A204.1 (cell line): ENCODE measurements around the gene ASPDH.

Source experiments
- FAIRE-seq: peaks from 2 replicates; lab custom pipeline; 2012; peaks lifted over from hg19 to GRCh38; lab: Jason Lieb, UNC

Gene ASPDH

DNA sequence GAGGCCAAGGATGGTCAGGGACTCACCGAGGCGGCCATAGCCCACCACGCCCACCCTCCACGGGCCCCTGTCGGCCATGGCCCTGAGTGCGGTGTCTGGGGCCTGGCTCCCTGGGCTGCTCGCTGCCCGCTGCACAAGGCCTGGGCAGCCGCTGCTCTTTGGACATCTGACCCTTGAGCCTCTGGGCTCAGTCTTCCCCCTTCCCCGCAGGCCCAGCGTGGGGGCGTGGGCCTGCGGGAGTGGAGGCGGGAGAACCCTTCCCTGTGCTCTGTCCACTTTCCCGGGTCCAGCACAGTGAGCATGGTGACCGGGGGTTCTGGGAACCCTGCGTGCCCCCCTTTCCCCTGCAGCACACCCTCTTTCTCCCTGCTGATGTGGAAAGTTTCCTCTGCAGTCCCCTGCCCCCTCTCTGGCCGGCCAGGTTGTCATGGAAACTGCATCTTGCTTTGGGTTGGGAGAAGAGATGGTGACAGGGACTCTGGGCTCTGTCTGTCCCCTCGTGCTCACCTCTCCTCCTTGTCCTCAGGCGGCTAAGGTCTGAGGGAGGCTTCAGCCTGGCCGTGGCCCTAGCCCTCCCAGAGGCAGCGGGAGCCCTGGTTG is at the start of gene ASPDH:
Gene ASPDH, minus strand, starts transcription at position 168 of the 600 bp plus-strand sequence. Its CDS starts 90 bp downstream, at position 78.
- no peak for FAIRE-seq

DNA sequence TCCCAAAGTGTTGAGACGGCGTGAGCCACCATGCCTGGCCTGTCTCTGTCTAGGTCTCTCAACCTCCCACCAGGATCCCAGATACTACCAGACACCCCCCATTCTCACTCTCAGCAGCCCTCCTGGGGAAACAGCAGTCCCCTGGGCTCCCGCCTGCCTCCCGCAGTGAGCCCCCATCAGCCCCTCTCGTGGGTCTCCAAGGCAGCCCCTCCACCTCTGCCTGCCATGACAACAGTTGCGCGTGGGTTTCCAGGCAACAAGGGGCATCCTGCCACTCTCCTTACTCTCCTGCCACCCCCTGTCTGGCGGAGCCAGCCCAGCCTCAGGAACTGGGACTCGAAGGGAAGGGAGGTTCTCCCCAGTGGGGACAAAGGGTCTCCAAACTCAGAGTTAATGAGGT is 49.3 kb upstream of the ASPDH start:
- FAIRE-seq = no peak

DNA sequence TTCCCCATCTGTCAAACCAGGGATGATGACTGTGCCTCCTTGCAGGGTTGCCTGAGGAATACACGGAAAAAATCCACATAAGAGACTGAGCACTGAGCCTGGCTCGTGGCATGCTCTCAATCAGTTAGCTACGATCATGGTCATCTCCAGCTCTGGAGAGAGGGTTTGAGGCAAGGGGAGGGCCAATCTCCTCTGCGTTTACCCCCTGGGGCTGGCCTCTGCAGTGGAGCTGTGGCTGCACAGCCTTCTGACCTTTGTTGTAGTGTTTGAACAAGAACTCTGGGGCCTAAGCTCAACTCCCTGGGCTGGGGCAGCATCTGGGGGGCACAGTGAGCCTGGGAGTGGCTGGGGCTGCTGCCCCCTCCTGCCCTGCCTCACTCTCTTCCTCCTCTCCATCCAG is 48.6 kb upstream of the ASPDH start:
- no peak for FAIRE-seq

DNA sequence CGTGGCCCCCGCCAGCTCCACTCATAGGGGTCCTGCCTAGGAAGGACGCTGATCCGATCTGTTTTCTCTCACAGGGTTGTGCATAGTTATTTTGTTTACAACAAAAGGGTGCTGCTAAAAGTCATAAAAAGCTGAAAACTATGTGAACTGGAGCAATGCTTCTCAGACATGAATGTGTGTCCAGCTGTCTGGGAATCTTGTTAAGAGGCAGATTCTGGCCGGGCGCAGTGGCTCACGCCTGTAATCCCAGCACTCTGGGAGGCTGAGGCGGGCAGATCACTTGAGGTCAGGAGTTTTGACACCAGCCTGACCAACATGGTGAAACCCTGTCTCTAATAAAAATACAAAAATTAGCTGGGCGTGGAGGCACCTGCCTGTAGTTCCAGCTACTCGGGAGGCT is 45.9 kb upstream of the ASPDH start:
- no peak for FAIRE-seq

DNA sequence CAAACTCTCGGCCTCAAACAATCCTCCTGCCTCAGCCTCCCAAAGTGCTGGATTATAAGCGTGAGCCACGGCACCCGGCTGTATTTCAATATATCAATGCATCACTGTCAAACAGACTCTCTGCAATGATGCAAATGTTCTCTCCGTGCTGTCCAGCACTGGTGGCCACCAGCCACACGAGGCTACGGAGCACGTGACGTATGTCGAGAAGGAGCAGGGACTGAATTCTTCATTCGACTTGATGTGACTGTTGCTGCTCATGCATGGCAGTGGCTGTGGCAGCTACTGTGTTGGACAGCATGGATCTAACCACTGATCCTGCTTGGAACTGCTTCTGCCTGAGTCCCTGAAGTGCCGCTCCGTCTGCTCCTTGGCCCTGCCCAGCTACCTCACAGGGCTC is 44.7 kb upstream of the ASPDH start:
- no peak for FAIRE-seq

DNA sequence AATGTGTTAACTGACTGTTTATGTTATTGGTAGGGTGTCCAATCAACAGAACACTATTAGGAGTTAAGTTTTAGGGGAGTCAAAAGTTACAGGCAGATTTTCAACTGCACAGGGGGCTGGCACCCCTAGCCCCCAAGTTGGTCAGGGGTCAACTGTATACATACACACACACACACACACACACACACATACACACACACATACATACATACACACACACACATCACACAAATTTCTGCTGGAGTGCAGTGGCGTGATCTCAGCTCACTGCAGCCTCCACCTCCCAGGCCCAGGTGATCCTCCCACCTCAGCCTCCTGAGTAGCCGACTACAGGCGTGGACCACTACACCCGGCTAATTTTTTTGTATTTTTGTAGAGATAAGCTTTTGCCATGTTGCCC is 44.3 kb upstream of the ASPDH start:
- FAIRE-seq = no peak

DNA sequence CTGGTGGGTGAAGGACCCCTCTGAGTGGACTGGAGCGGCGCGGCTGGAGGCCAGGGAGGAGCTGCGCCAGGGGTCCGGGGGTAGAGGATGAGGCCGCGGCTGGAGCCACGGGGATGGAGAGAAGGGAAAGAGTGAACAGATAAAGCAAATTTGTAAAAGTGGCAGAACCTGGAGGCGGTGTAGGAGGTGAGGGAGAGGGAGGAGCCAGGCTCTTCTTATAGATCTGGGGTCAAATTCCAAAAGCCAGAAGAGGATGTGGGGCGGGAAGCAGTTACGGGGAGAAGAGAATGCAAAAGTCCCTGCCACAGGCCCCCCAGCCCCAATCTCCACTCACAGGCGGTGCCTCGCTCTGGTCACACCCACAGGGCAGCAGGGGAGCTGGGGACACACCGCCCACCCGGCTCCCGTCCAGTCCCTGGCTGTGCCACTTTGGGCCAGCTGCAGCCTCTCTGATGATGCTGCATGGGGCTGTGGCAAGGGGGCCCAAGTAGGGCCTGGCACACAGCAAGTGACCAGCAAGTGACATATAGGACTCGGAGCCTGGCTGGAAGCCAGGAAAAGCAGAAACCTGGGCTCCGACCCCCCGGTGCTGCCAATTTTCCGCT is 43.4 kb upstream of the ASPDH start:
- FAIRE-seq = no peak

DNA sequence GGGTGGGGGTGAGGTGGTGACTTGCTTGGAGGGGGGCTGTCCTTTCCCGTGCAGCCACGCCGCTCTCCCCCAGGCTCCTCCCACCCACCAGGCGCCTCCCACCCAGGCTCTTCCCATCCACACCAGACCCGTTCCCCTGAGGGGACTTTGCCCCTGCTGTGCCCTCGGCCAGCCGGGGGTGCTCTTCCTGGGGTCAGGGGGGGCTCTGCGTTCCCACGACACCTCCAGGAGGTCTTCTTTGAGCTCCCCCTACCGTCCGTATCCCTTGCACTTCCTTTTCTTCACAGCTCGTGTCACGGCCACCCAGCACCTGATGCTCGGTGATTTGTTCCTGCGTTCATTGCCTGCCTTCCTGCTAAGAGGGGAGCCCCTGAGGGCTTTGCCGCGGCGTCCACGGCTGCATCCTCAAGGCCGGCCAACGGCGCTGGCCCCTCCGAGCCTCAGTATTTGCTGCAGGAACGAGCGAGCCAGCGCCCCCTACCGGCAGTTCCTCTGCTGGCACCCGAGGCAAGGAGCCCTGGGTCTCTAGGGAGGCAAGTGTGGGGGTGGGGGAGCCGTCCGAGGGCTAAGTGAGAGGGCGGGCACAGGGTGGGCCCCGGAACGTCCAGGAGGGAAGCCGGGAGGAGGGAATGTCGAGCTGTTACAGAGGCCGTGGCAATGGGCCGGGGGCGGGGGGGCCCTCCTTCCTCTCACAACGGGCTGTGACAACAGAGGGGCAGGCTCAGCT is 42.7 kb upstream of the ASPDH start:
- no peak for FAIRE-seq

DNA sequence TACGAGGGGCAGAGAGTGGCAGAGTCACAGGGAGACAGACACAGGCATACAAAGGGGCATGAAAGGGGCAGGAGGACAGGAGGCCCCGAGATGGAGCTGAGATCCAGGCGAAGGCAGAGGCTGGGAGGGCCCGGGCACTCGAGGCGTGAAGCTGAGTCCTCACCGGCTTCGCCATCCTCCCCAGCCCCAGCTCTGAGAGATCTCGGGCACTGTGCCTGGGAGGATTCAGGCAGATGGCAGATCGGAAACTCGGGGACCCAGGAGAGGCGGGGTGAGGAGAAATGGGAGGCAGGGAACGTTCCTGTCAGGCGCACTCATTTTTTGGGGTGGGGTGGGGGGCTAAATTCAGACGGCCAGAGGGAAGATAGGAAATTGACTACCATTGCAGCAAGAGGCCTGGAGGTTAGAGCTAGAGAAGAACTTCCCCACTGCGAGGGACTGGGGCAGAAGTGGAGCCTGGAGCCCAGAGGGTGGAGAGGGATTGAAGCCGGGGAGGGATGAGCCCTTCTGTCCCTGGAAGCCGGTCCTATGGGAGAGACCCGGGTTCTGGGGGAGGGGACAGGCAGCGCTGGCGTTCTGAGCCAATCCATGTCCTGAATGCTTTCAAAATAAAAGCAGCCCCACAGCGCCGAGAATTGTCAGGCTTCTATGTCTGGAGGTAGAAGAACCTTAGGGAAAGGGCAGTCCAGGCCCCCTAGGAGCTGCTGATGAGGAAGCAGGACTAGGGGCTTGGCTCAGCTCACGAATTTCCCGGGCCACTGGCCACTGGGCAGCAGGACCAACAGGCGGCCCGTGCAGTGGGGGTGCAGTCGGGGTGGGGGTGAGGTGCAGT is 42.0 kb upstream of the ASPDH start:
- FAIRE-seq = no peak

DNA sequence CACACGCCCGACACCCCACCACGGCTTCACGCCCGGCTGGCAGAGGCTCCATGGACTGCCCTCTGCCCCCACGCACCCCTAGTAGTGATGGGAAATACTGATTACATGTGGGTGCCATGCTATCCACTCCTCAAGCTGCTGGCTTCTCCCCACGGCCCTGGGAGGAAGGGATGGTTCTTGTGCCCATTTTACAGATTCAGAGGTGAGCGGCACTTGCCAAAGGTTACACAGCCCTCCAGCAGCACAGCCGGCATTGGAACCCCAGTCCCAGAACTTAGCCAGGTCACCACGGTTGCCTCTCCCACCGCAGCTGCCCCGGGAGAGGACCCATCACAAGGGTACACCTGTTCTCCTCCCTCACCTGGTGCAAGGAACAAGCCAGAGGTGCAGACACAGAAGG is 41.3 kb upstream of the ASPDH start:
- FAIRE-seq = no peak

DNA sequence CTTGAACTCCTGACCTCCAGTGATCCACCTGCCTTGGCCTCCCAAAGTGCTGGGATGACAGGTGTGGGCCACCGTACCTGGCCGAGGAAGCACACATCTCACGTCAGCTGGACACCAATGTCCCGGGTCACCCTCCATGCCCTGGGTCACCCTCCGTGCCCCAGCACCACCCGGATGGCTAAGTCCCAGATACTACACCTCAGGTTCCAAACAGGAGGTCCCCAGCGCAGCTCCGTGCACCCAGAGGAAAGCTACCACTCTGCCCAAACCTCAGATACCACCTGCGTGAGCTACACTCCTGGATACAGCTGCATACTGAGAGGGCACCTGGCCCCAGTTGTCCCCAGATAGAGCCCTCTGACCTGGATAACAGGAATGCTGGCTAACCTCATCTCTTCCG is 40.5 kb upstream of the ASPDH start:
- FAIRE-seq = no peak

DNA sequence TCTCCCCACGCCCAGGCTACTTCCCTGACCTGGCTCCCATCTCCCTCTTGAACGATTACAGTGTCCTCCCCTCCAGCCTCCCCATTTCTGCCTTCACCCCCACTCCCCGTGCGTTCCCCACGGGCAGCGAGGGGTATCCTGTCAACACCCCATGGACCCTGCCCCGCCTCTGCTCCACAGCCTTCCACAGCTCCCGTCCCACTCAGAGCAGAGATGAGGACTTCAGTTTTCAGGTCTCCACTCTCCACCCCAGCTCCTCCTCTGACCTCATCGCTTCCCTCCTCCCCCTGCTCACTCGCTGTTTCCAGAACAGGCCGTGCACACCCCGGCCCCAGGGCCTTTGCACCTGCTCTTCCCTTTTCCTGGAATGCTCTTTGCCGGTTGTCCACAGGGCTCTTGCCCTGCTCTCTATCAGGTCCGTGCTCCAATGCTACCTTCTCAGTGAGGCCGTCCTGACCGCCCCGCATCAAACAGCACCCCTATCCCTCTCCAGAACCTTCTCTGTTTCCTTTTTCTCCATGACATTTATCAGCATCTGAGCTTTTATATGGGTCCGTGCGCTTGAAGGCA is 39.5 kb upstream of the ASPDH start:
- no peak for FAIRE-seq

DNA sequence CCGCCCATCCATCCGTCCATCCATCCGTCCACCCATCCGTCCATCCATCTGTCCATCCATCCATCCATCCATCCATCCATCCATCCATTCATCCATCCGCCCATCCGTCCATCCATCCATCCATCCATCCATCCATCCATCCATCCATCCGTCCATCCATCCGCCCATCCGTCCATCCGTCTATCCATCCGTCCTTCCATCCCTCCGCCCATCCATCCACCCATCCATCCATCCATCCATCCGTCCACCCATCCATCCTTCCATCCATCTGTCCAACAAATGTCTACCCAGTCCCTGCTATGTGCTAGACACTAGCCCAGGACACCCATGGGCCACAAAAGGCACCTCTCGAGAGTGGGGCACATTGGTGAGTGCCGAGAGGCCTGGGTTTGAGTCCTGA is 38.8 kb upstream of the ASPDH start:
- FAIRE-seq = no peak

DNA sequence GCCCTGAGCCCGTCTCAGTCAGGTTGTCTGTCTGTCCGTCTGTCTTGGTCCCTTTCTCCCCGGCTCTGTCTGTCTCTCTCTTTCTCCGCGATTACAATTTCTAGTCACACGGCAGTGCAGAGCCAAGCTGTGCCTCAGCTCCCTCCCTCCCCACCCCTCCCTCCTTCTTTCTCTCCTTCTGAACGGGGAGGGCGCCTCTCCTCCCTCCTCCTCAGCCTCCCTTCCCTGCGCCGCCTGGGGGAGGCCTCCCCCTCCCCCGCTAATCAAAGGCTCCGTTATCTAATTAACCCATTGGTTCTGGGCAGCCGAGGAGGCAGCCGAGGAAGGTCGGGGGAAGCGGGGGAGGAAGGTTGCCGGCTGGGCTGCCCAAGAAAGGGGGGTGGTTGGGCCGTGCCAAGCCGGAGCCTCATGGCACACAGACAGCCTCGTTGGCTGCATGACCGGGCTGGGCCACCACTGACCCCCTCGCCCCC is 38.0 kb upstream of the ASPDH start:
- no peak for FAIRE-seq

DNA sequence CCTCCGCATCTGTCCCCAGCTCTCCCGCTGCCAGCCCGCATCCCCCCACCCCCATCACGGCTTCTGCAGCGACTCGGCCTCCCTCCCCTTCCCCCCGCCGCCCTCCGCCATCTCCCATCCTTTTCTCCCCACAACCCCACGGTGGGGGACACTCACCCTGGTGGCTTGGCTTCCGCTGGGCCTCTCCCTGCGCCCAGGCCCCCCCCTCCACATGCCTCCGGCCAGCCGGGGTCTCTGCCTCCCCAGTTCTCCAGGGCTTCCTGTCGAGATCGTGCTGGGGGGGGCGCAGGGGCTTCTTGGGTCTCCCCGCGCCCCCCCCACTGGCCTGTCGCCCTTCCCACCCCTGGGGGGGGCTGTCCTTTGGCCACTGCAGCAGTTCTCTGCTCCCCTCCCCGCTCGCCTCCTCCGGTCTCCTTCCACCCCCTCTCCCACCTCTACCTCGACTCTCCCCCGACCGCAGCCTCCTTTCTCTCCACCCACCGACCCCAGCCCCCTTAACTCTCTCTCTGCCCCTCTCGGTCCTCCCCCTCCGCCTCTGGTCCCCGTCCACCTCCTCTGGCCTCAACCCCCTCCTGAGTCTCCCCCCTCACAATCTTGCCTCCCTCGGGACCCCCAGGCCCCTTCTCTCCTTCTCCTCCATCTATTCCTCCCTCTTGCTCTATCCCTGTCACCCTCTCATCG is 37.5 kb upstream of the ASPDH start:
- FAIRE-seq = no peak

DNA sequence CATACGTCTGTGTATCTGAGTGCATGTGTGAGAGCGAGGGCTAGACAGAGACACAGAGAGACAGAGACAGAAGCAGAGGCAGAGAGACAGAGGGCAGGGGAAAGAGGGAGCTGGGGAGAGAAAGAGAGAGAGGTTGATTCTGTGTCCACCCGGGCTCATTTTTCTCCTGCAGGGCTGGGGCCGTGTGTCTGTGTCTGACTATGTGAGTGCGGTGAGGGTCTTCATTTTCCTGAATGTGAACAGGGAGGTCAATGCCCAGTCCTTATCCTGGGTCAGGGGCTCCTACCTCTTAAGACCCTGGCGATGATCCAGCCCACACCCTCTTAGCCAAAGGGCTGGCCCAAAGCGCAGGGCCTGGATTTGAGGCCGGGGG is 36.9 kb upstream of the ASPDH start:
- FAIRE-seq = no peak

DNA sequence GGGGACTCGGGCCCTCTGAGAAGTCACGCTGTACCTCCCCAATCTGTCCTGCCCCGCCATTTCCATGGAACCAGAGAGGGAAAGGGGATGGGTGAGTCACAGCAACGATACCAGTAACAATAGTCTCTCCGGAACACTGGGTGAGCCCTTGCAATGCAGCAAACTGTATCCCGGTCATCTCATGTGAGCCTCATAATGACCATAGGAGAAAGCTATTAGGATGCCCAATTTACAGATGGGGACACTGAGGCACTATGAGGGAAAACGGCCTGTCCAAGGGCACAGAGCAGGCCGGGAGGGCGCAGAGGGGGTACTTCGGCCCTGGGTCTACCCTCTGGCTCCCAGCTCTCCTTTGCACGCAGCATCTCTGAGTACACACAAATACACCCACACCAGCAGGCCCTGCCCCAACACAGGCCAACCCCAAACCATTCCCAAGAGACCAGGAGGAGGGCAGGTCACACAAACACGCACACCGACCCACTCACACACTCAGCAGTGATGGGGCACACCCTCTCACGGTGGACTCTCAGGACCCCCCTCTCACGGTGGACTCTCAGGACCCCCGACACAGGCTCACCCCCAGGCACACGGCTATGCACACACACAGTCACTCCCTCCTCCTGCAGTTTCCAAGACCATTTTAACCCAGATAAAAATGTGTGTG is 36.3 kb upstream of the ASPDH start:
- no peak for FAIRE-seq

DNA sequence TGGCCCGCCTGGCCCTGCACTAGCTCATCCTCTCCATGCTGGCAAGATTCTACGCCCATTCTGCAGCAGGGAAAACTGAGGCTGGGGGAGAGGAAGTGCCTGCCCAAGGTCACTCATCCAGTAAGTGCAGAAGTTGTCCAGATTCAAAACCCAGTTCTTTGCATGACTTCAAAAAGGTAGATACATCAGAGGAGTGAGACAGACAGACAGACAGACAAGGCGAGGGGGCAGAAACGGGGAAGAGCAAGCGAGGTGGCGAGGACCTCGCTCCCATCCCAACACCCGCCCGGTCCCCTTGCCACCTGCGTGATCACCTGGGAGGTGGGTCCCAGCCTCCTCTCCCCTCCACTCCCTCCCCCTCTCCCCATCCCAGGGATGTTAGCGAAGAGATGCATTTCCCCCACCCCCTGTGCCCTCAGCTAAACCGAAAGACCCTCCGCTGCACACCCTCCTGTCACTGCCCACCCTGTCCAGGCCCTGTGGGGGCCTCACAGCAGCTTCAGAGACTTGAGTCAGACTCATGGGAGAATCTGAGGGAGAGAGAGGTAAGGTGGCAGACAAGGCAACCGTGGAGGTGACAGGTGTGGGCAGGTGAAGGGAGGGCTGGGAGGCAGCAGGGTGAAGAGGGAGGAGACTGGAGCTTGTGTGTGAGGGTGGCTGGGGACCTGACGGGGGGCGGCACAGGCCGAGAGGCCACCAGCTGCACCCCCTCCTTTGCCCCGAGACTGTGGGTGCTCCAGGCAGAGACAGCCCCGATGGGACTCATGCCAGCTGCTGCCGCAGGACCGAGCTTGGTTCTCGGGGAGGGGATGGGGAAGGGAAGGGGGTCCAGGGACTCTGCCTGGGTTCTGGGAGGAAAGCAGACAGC is 35.6 kb upstream of the ASPDH start:
- no peak for FAIRE-seq

DNA sequence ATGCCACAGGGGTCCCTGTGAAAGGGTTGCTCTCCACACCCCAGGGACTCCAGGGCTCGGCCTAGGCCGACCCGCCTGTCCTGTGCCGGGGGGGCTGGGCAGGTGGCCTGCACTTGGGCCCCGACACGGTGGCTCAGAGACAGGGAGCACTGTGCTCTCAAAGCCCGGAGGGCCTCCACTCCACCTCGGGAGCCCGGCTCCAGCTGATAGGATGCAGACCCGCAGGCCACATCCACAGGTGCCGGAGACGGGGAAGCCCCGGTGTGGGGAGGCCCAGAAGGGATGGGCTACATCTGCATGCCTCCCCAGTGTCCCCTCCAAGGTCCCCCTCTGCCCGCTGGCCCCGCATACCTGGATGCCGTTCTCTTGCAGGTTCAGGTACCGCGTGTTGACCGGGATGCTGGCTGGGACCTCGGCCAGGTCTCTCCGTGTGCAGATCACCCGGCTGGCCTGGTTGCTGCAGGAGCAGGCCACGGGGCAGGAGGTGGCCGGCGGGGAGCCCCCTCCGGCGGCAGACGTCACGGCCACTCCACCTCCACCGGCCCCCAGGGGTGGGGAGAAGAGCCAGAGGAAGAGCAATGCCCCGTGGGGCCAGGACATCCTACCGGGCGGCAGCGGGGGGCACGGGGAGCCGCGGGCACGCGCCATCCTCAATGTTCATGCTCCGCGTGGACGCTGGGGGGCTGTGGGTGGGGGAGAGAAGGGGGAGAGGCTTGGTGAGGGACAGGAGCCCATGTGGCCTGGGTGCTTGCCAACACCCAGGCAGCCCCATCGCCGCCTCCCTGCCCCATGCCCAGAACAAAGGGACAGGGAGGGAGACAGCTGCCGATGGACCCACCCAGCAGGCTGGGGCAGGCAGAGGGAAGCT is 34.7 kb upstream of the ASPDH start:
- FAIRE-seq = no peak
